MM.1S (cell line): ENCODE data around the gene RBMS3.

Source experiments
- DNase-seq: peaks from one replicate; pipeline ENCODE4 v3.0.0-alpha.2; 2015
- H2AFZ ChIP-seq: fragments of 300-600 bp; sonication (generic); 2 replicates; pipeline ENCODE4 v1.6.0; 2016; ENCODE audit warnings: antibody characterized with exemption, low read length
- H3F3A ChIP-seq: fragments of 300-600 bp; sonication (generic); 2 replicates; pipeline ENCODE4 v1.6.1; 2016; ENCODE audit warnings: mild to moderate bottlenecking, antibody characterized with exemption, low read length, moderate library complexity, mixed read lengths; ENCODE audit not compliant: insufficient read depth
- H3K27ac ChIP-seq: fragments of 300-600 bp; sonication (generic); 2 replicates; pipeline ENCODE4 v1.5.1; 2016; ENCODE audit warnings: mild to moderate bottlenecking, low read length
- H3K27me3 ChIP-seq: fragments of 300-600 bp; sonication (generic); replicated peaks from 2 replicates; pipeline ENCODE4 v1.6.0; 2016; ENCODE audit warnings: low read length; ENCODE audit not compliant: insufficient read depth
- H3K36me3 ChIP-seq: fragments of 300-600 bp; sonication (generic); replicated peaks from 2 replicates; pipeline ENCODE4 v1.6.1; 2016; ENCODE audit warnings: mild to moderate bottlenecking, low read length, mixed read lengths; ENCODE audit not compliant: insufficient read depth
- H3K4me1 ChIP-seq: fragments of 300-600 bp; sonication (generic); 2 replicates; pipeline ENCODE4 v1.6.1; 2016; ENCODE audit warnings: low read length, mixed read lengths
- H3K4me2 ChIP-seq: fragments of 300-600 bp; sonication (generic); 2 replicates; pipeline ENCODE4 v1.6.0; 2016; ENCODE audit warnings: low read depth, low read length
- H3K4me3 ChIP-seq: fragments of 300-600 bp; sonication (generic); 2 replicates; pipeline ENCODE4 v1.5.1; 2016; ENCODE audit warnings: low read length, mixed read lengths
- H3K79me2 ChIP-seq: fragments of 300-600 bp; sonication (generic); 2 replicates; pipeline ENCODE4 v1.6.1; 2016; ENCODE audit warnings: mixed run types, low read length, mixed read lengths
- H3K9ac ChIP-seq: fragments of 300-600 bp; sonication (generic); 2 replicates; pipeline ENCODE4 v1.6.1; 2016; ENCODE audit warnings: low read length, mixed read lengths
- H3K9me2 ChIP-seq: fragments of 300-600 bp; sonication (generic); replicated peaks from 2 replicates; pipeline ENCODE4 v1.6.1; 2016; ENCODE audit warnings: mild to moderate bottlenecking, low read length, mixed read lengths; ENCODE audit not compliant: insufficient read depth
- H3K9me3 ChIP-seq: fragments of 300-600 bp; sonication (generic); replicated peaks from 2 replicates; pipeline ENCODE4 v1.6.1; 2016; ENCODE audit warnings: mild to moderate bottlenecking, low read length, mixed read lengths; ENCODE audit not compliant: insufficient read depth
- H4K20me1 ChIP-seq: fragments of 300-600 bp; sonication (generic); 2 replicates; pipeline ENCODE4 v1.6.1; 2016; ENCODE audit warnings: mild to moderate bottlenecking, low read length, moderate library complexity, mixed read lengths; ENCODE audit not compliant: insufficient read depth
- CTCF ChIP-seq: fragments of 300-600 bp; sonication (generic); IDR thresholded peaks from 2 replicates; pipeline ENCODE4 v1.5.1; 2016; ENCODE audit warnings: antibody characterized with exemption, low read length, mixed read lengths
- EZH2 ChIP-seq: fragments of 300-600 bp; sonication (generic); optimal IDR thresholded peaks from 2 replicates; pipeline ENCODE3; 2017; ENCODE audit warnings: low read depth, mild to moderate bottlenecking, antibody characterized with exemption, low read length, mixed read lengths
- EZH2phosphoT487 ChIP-seq: fragments of 300-600 bp; sonication (generic); IDR thresholded peaks from 2 replicates; pipeline ENCODE4 v1.6.1; 2018; ENCODE audit warnings: antibody characterized with exemption, low read length

RBMS3 gene

GRCh38 chr3:29525254-29525881 lies 244.5 kb downstream of the RBMS3 start:
- no peaks in the 10 kb centered on the region for H3K4me1 ChIP-seq
- no peak overlapping the region for H3K9ac ChIP-seq
- no peak for TF ChIP-seq EZH2
- no peak for TF ChIP-seq CTCF
- no peak for TF ChIP-seq EZH2phosphoT487
- H3K27ac ChIP-seq = no peak overlapping the region
- H3K36me3 ChIP-seq = no peaks in the 10 kb centered on the region
- H3K27me3 ChIP-seq = no peaks in the 10 kb centered on the region
- H3K9me2 ChIP-seq = no peaks in the 10 kb centered on the region
- H4K20me1 ChIP-seq = no peaks in the 10 kb centered on the region
- no peak overlapping the region for H3K4me3 ChIP-seq
- no peak for DNase-seq
- H3K9me3 ChIP-seq = no peaks in the 10 kb centered on the region
- no peak overlapping the region for H3K4me2 ChIP-seq
- H3F3A ChIP-seq = no peaks in the 10 kb centered on the region
- H2AFZ ChIP-seq = no peak overlapping the region
- H3K79me2 ChIP-seq = no peaks in the 10 kb centered on the region

- Histone ChIP-seq H4K20me1 (no peaks in the 10 kb centered on the region), H3K4me3 (no peak overlapping the region), H3K36me3 (no peaks in the 10 kb centered on the region), H3K4me1 (no peaks in the 10 kb centered on the region), H2AFZ (no peak overlapping the region), H3K27me3 (no peaks in the 10 kb centered on the region), H3F3A (no peaks in the 10 kb centered on the region), H3K4me2 (no peak overlapping the region), H3K27ac (no peak overlapping the region), H3K9ac (no peak overlapping the region), H3K9me3 (no peaks in the 10 kb centered on the region), H3K79me2 (no peaks in the 10 kb centered on the region), H3K9me2 (no peaks in the 10 kb centered on the region)
- DNase-seq = no peak
- TF ChIP-seq EZH2phosphoT487 (no peak), CTCF (no peak), EZH2 (no peak)
Measured at GRCh38 chr3:29527246-29527645, 246.4 kb downstream of the RBMS3 start.

- no peaks in the 10 kb centered on the region for H3K36me3 ChIP-seq
- no peaks in the 10 kb centered on the region for H3K27me3 ChIP-seq
- H3K4me3 ChIP-seq = no peak overlapping the region
- H4K20me1 ChIP-seq = no peaks in the 10 kb centered on the region
- no peak overlapping the region for H2AFZ ChIP-seq
- H3K79me2 ChIP-seq = no peaks in the 10 kb centered on the region
- H3K9ac ChIP-seq = no peak overlapping the region
- no peak for TF ChIP-seq EZH2phosphoT487
- no peak for TF ChIP-seq CTCF
- no peak for TF ChIP-seq EZH2
- no peaks in the 10 kb centered on the region for H3F3A ChIP-seq
- H3K9me2 ChIP-seq = no peaks in the 10 kb centered on the region
- H3K9me3 ChIP-seq = no peaks in the 10 kb centered on the region
- no peak overlapping the region for H3K27ac ChIP-seq
- no peak overlapping the region for H3K4me2 ChIP-seq
- no peak for DNase-seq
- no peaks in the 10 kb centered on the region for H3K4me1 ChIP-seq
Measured at GRCh38 chr3:29531644-29532043, 250.8 kb downstream of the RBMS3 start.
